Esophagus squamous epithelium (tissue), 5 donors: ENCODE data around the gene MCL1. TPM values are rescaled to one million over a fixed set of nuclear protein-coding genes. Genes with fewer than 3 reads are reported as not detected.

Source experiments
- DNase-seq: peaks from one replicate; lab custom pipeline; 2025; lab: John Stamatoyannopoulos, UW
- H3K27ac ChIP-seq, 4 donors: fragments of 200-600 bp; sonication (generic); one replicate each; pipeline ENCODE4 v1.5.1; 2016 to 2019; ENCODE audit warnings: mild to moderate bottlenecking in 1 of 4
- H3K27me3 ChIP-seq, 4 donors: fragments of 200-600 bp; sonication (generic); 1 replicate in 3 of 4; 2 replicates in 1 of 4; pipeline versions ENCODE4 v1.5.1 to v1.6.0; 2017 to 2021; ENCODE audit warnings: antibody characterized with exemption in 1 of 4
- H3K36me3 ChIP-seq, 3 donors: fragments of 200-600 bp; sonication (generic); one replicate each; pipeline ENCODE4 v1.5.1; 2016 to 2019
- H3K4me1 ChIP-seq, 3 donors: fragments of 200-600 bp; sonication (generic); one replicate each; pipeline ENCODE4 v1.5.1; 2017 to 2019
- H3K4me3 ChIP-seq, 4 donors: fragments of 200-600 bp; sonication (generic); 1 replicate in 3 of 4; 2 replicates in 1 of 4; pipeline ENCODE4 v1.5.1; 2016 to 2019; ENCODE audit warnings: mild to moderate bottlenecking in 2 of 4, moderate library complexity in 1 of 4
- H3K9me3 ChIP-seq, 3 donors: fragments of 200-600 bp; sonication (generic); one replicate each; pipeline ENCODE4 v1.5.1; 2016 to 2019
- POLR2A ChIP-seq, 4 donors: fragments of 450-650 bp; IDR thresholded peaks; one replicate each; pipeline ENCODE4 v1.6.1; 2017; ENCODE audit warnings: antibody characterized with exemption in 4 of 4, mild to moderate bottlenecking in 4 of 4, moderate library complexity in 3 of 4
- WGBS, 2 donors: methylation state at CpG; one replicate each; pipeline ENCODE4 v1.1.5; 2018; 5-methylcytosine and 5-hydroxymethylcytosine counted together
- intact Hi-C: fragments of 100-400 bp; cut with DNase I; formaldehyde crosslinking; loops from one replicate; pipeline ENCODE4 v1.15.0; 2022
- total RNA-seq, 4 donors: library from RNA; depleted of rRNA; stranded (reverse); fragments of >200 nt; gene quantifications; one replicate each; pipeline ENCODE4 v1.1.0, GENCODE V29; 2016
- TF ChIP-seq, protein P1 (sequence below), 6 experiments: fragments of 450-650 bp in 4 of 6; fragments of 200-600 bp in 2 of 6; sonication (generic) in 2 of 6; IDR thresholded peaks; one replicate each; pipeline ENCODE4 v1.5.1; 2016 to 2019; ENCODE audit warnings: antibody characterized with exemption in 6 of 6, mild to moderate bottlenecking in 4 of 6, moderate library complexity in 4 of 6
- donor health status: DM: yes; HTN: yes; CAD: no.

Gene MCL1
- total RNA-seq, 4 donors from 2014 or later: 167 to 256 (median 216) TPM

DNA sequence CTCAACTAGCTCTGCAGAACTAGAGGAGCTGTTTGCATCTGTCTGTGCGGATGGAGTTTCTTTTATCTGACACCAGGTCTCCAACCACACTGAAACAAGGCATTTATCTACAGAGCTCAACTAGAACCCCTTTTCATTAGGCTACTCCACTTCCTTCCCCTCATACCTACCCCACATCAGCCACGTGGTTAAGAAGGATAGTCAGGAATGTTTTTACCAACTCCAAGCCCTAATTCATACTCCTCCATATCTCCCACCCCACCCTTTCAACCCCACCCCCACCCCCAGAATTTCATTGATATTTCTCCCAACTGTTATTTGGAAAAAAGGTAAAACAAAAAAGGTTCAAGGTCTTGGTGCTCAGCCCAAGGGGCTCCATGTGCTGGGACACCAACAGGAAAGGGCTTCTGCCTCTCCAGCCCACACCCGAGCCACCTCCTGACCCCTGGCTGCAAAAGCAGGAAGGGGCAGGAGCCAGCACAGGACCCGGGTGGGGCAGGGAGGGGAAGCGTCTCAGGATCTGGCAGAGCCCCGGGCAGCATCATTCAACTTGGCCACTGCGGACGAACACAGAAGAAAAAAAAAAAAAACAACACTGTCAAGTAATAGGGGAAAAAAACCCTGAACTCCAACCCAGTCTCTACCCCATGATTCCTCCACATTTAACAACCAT, 43.0 kb upstream of the MCL1 start:
- Histone ChIP-seq H3K27me3 (no peaks in the 10 kb centered on the region), H3K4me3 (no peak overlapping the region), H3K27ac (peak overlapping the region; percentile 50 to 100 (median 84)), H3K4me1 (peaks cover 40 to 88% (median 74%) of the 10 kb centered on the region in 3 donors), H3K9me3 (no peaks in the 10 kb centered on the region), H3K36me3 (peaks cover 5 to 93% (median 5%) of the 10 kb centered on the region in 3 donors)
- no peak for DNase-seq
- intact Hi-C loops: loop anchor here (5.0 kb wide), 1 partner anchor 60 kb away; no protein-coding TSS in a partner anchor
- TF ChIP-seq, protein P1, sequence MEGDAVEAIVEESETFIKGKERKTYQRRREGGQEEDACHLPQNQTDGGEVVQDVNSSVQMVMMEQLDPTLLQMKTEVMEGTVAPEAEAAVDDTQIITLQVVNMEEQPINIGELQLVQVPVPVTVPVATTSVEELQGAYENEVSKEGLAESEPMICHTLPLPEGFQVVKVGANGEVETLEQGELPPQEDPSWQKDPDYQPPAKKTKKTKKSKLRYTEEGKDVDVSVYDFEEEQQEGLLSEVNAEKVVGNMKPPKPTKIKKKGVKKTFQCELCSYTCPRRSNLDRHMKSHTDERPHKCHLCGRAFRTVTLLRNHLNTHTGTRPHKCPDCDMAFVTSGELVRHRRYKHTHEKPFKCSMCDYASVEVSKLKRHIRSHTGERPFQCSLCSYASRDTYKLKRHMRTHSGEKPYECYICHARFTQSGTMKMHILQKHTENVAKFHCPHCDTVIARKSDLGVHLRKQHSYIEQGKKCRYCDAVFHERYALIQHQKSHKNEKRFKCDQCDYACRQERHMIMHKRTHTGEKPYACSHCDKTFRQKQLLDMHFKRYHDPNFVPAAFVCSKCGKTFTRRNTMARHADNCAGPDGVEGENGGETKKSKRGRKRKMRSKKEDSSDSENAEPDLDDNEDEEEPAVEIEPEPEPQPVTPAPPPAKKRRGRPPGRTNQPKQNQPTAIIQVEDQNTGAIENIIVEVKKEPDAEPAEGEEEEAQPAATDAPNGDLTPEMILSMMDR (IDR thresholded peaks at IDR 0.05): peak in 1 of 6 experiments; percentile 30
- no peak for TF ChIP-seq POLR2A (IDR thresholded peaks at IDR 0.05)
- WGBS, 2 donors: 19 to 22% methylated on average over 5 to 8 of the region's 8 CpGs

DNA sequence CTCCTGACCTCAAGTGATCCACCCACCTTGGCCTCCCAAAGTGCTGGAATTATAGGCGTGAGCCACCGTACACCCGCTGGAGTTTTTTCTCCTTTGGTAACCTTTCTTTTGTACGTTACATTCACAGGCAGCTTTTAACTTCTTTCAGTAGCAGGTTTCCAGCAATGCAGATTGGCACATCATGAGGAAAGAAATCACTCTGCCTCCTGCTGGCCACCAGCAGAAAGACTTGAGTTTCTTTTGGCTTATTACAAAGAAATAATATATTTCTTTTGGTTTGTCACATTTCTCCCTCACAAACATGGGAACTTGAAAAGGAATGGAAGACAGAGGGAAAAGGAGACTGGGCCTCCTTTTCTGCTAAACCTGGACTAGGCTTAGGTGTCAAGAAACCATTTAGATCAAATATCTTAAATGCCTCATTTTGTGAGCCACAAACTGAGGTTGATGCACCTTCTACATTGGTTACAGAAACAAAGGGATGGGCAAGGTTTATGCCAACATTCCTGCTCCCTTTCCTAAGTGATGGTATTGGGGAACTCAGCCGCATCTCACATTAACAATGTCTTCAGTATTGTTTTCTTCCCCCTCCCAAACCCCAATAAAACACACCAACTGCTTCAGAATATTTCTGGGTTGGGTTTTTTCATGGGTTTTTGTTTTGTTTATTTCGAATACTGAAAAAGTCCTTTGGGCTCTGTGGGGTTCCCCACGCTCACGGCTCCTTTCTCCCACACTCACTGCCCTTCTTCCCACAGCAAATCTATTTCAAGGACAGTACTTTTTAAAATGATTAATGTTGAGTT, 42.3 kb upstream of the MCL1 start:
- WGBS, 2 donors: 45 to 50% methylated on average over 8 of the region's 8 CpGs
- Histone ChIP-seq H3K36me3 (peaks cover 5 to 93% (median 5%) of the 10 kb centered on the region in 3 donors), H3K9me3 (no peaks in the 10 kb centered on the region), H3K27me3 (no peaks in the 10 kb centered on the region), H3K4me3 (no peak overlapping the region), H3K27ac (peak overlapping the region; percentile 50 to 100 (median 84)), H3K4me1 (peaks cover 40 to 80% (median 67%) of the 10 kb centered on the region in 3 donors)
- intact Hi-C loops: loop anchor here (5.0 kb wide), 1 partner anchor 59 kb away; no protein-coding TSS in a partner anchor
- no peak for DNase-seq
- TF ChIP-seq POLR2A (IDR thresholded peaks at IDR 0.05): no peak
- TF ChIP-seq, protein P1 (IDR thresholded peaks at IDR 0.05): peak; percentile 60 to 77 (median 70)

DNA sequence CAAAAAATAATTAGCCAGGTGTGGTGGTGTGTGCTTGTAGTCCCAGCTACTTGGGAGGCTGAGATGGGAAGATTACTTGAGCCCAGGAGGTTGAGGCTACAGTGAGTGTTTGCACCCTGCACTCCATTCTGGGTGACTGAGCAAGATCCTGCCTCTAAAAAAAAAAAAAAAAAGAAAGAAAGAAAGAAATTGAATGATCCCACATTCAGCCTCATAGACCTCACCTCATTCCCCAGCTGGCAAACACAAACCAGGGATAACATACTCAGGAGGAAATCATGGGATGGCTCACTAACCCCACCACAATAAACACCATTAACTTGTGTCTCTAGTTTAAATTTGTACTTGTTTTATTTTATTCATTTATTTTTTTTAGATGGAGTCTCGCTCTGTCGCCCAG, 41.5 kb upstream of the MCL1 start:
- no peak for DNase-seq
- Histone ChIP-seq H3K9me3 (no peaks in the 10 kb centered on the region), H3K4me1 (peaks cover 40 to 77% (median 63%) of the 10 kb centered on the region in 3 donors), H3K36me3 (peaks cover 5 to 93% (median 5%) of the 10 kb centered on the region in 3 donors), H3K27me3 (no peaks in the 10 kb centered on the region), H3K4me3 (no peak overlapping the region), H3K27ac (peak overlapping the region; percentile 70 to 100 (median 86))
- intact Hi-C loops: loop anchor here (5.0 kb wide), 1 partner anchor 59 kb away; no protein-coding TSS in a partner anchor
- TF ChIP-seq POLR2A (IDR thresholded peaks at IDR 0.05): no peak
- TF ChIP-seq, protein P1 (IDR thresholded peaks at IDR 0.05): no peak
- 92 to 95% methylated on average over 2 of the region's 2 CpGs for WGBS, 2 donors

DNA sequence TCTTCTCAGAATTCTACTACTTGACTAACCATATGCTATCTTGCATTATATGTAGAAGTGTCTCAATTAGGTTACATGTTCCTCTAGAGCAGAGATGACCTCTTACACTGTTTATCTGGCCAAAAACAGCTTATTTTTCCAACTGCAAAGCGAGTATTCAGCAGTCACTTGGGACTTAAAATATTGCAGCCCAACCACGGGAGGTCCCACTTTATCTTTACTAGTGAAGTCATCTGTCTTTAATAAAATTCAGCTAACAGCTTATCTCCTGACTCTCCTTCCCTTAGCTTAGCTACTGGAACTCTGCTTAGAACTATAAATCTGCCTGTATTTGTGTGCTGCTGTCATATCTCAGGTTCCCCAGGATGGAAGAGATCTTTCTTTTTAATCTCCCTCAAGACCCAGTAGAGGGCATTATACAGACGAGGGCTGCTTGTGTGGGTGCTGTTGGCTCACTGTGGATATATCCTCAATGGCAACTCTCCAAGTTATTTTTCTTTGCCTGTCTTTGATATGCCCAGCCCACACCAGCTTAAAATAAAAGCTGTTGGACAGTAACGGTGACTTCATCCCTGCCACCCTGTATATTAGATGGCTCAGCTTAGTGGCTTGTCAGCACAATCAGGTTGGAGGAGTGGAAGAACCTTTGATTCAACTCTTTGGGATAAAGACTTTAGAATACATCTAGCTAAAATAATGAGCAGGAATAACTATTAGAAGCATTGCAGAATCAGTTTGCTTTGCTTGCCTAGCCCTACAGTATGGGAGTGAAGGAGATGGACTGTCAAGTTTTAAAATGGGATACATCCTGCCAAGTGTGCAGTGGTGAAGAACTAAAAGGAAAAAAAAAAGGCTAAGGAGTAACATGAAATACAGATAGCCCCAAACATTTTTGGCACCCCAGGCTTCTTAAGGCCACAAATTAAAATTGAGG, 40.4 kb upstream of the MCL1 start:
- H3K27me3 ChIP-seq: no peaks in the 10 kb centered on the region
- peaks cover 4 to 90% (median 5%) of the 10 kb centered on the region in 3 donors for H3K36me3 ChIP-seq
- H3K4me3 ChIP-seq: no peak overlapping the region
- H3K4me1 ChIP-seq: peaks cover 40 to 77% (median 59%) of the 10 kb centered on the region in 3 donors
- no peaks in the 10 kb centered on the region for H3K9me3 ChIP-seq
- intact Hi-C loops: loop anchor here (5.0 kb wide), 1 partner anchor 58 kb away; no protein-coding TSS in a partner anchor
- H3K27ac ChIP-seq: peak overlapping the region; percentile 70 to 100 (median 86)
- no peak for DNase-seq
- no peak for TF ChIP-seq POLR2A (IDR thresholded peaks at IDR 0.05)
- TF ChIP-seq, protein P1 (IDR thresholded peaks at IDR 0.05): peak in 4 of 6 experiments; percentile 23 to 49 (median 38)
- 17 to 25% methylated on average over 4 of the region's 4 CpGs for WGBS, 2 donors
